H1 (cell line): ENCODE data around the gene TTLL1. TPM values are rescaled to one million over a fixed set of nuclear protein-coding genes. Genes with fewer than 3 reads are reported as not detected.

Experiments
- CTCF ChIA-PET: fragments of 300-600 bp; sonication (Branson Sonifier 250); formaldehyde crosslinking; loops from one replicate; lab custom pipeline; 2021; ENCODE audit not compliant: partially characterized antibody; lab: Charles Lee
- POLR2A ChIA-PET: fragments of 300-600 bp; sonication (Branson Sonifier 250); formaldehyde crosslinking; loops from one replicate; lab custom pipeline; 2021; ENCODE audit warnings: inconsistent platforms; ENCODE audit not compliant: partially characterized antibody; lab: Charles Lee
- DNase-seq, 2 experiments: peaks; one replicate each; pipeline versions ENCODE4 v3.0.0 to v3.0.0-alpha.2; 2010 to 2022; ENCODE audit warnings: low spot score in 2 of 2, low read depth in 1 of 2, mixed read lengths in 1 of 2
- FAIRE-seq: peaks from 2 replicates; lab custom pipeline; 2011; peaks lifted over from hg19 to GRCh38; lab: Jason Lieb, UNC
- H2AFZ ChIP-seq: 2 replicates; pipeline ENCODE4 v1.8.1; 2012; ENCODE audit warnings: low read length, inconsistent platforms
- H2AK5ac ChIP-seq: 2 replicates; pipeline ENCODE4 v1.6.1; 2013; ENCODE audit warnings: low read depth, low read length
- H2BK120ac ChIP-seq: replicated peaks from 2 replicates; pipeline ENCODE3; 2013; ENCODE audit warnings: low read depth, low read length, inconsistent platforms
- H2BK12ac ChIP-seq: 2 replicates; pipeline ENCODE4 v1.6.1; 2013; ENCODE audit warnings: low read depth, low read length
- H2BK15ac ChIP-seq: 2 replicates; pipeline ENCODE4 v1.6.1; 2013; ENCODE audit warnings: low read length
- H2BK20ac ChIP-seq: 2 replicates; pipeline ENCODE4 v1.6.1; 2013; ENCODE audit warnings: low read length
- H2BK5ac ChIP-seq: 2 replicates; pipeline ENCODE4 v1.6.1; 2013; ENCODE audit warnings: low read depth, low read length
- H3K14ac ChIP-seq: 2 replicates; pipeline ENCODE4 v1.6.1; 2013; ENCODE audit warnings: inconsistent platforms; ENCODE audit not compliant: insufficient read length
- H3K18ac ChIP-seq: 2 replicates; pipeline ENCODE4 v1.6.1; 2013; ENCODE audit warnings: low read length; ENCODE audit errors: extremely low read depth
- H3K23ac ChIP-seq: 2 replicates; pipeline ENCODE4 v1.6.1; 2013; ENCODE audit warnings: inconsistent platforms; ENCODE audit not compliant: insufficient read length
- H3K23me2 ChIP-seq: 2 replicates; pipeline ENCODE4 v1.6.1; 2013; ENCODE audit warnings: low read depth, low read length
- H3K27ac ChIP-seq: 2 replicates; pipeline ENCODE4 v1.6.1; 2011; ENCODE audit warnings: low read depth, low read length, inconsistent platforms
- H3K27me3 ChIP-seq, 4 experiments: replicated peaks in 1 of 4; 1 replicate in 1 of 4; 2 replicates in 3 of 4; pipeline versions ENCODE4 v1.6.1 to v1.8.1; 2011 to 2013; ENCODE audit warnings: low read length in 3 of 4, mild to moderate bottlenecking in 3 of 4, inconsistent platforms in 2 of 4, mixed read lengths in 2 of 4, moderate library complexity in 1 of 4; ENCODE audit not compliant: control insufficient read depth in 3 of 4, insufficient read depth in 3 of 4; ENCODE audit errors: extremely low read depth in 1 of 4
- H3K36me3 ChIP-seq, 4 experiments: 2 replicates each; pipeline versions ENCODE4 v1.6.1 to v1.8.1; 2011 to 2013; ENCODE audit warnings: mild to moderate bottlenecking in 4 of 4, low read length in 3 of 4, moderate library complexity in 2 of 4, control low read depth in 1 of 4, inconsistent platforms in 1 of 4; ENCODE audit not compliant: insufficient read depth in 4 of 4, control insufficient read depth in 2 of 4
- H3K4ac ChIP-seq: replicated peaks from 2 replicates; pipeline ENCODE3; 2013; ENCODE audit warnings: low read length, low read depth, mixed read lengths, inconsistent platforms; ENCODE audit not compliant: insufficient read length
- H3K4me1 ChIP-seq, 4 experiments: replicated peaks in 1 of 4; 1 replicate in 1 of 4; 2 replicates in 3 of 4; pipeline versions ENCODE4 v1.6.1 to v1.8.1; 2011 to 2013; ENCODE audit warnings: low read length in 3 of 4, inconsistent platforms in 2 of 4, mixed read lengths in 1 of 4; ENCODE audit not compliant: insufficient read depth in 4 of 4, control insufficient read depth in 3 of 4
- H3K4me2 ChIP-seq, 2 experiments: 2 replicates each; pipeline versions ENCODE4 v1.6.1 to v1.8.1; 2011 to 2013; ENCODE audit warnings: low read depth in 2 of 2, low read length in 2 of 2, control low read depth in 1 of 2, inconsistent platforms in 1 of 2, mild to moderate bottlenecking in 1 of 2; ENCODE audit not compliant: insufficient read depth in 1 of 2
- H3K4me3 ChIP-seq, 4 experiments: fragments of 200-600, 300-600 bp in 1 of 4; sonication (generic), shearing (Covaris generic), sonication (Bioruptor Twin) in 1 of 4; 2 replicates each; pipeline versions ENCODE4 v1.5.1 to v1.8.1; 2011 to 2016; ENCODE audit warnings: low read length in 4 of 4, low read depth in 3 of 4, control low read depth in 2 of 4, inconsistent platforms in 2 of 4, mild to moderate bottlenecking in 2 of 4, mixed read lengths in 1 of 4, moderate library complexity in 1 of 4; ENCODE audit not compliant: insufficient read depth in 2 of 4; ENCODE audit errors: extremely low read depth in 1 of 4
- H3K56ac ChIP-seq: replicated peaks from 2 replicates; pipeline ENCODE3; 2013; ENCODE audit warnings: low read depth, mild to moderate bottlenecking, mixed read lengths, low read length, inconsistent platforms; ENCODE audit not compliant: insufficient read length
- H3K79me1 ChIP-seq: 2 replicates; pipeline ENCODE4 v1.6.1; 2013; ENCODE audit warnings: low read depth, low read length, control low read depth
- H3K79me2 ChIP-seq, 2 experiments: 2 replicates each; pipeline versions ENCODE4 v1.6.1 to v1.8.1; 2012 to 2013; ENCODE audit warnings: low read length in 2 of 2, mild to moderate bottlenecking in 2 of 2, inconsistent platforms in 1 of 2; ENCODE audit not compliant: insufficient read depth in 2 of 2, control insufficient read depth in 1 of 2
- H3K9ac ChIP-seq, 4 experiments: replicated peaks in 1 of 4; 1 replicate in 1 of 4; 2 replicates in 3 of 4; pipeline versions ENCODE4 v1.6.1 to v1.8.1; 2011 to 2013; ENCODE audit warnings: low read depth in 3 of 4, low read length in 3 of 4, control low read depth in 2 of 4, mild to moderate bottlenecking in 2 of 4, moderate library complexity in 2 of 4, inconsistent platforms in 1 of 4; ENCODE audit errors: extremely low read depth in 1 of 4
- H3K9me3 ChIP-seq, 2 experiments: 2 replicates each; pipeline versions ENCODE4 v1.6.1 to v1.8.1; 2012 to 2013; ENCODE audit warnings: mild to moderate bottlenecking in 2 of 2, moderate library complexity in 2 of 2, control low read depth in 1 of 2, inconsistent platforms in 1 of 2, low read depth in 1 of 2, low read length in 1 of 2, mixed read lengths in 1 of 2; ENCODE audit not compliant: insufficient read depth in 2 of 2
- H4K20me1 ChIP-seq, 2 experiments: replicated peaks in 1 of 2; 2 replicates each; pipeline versions ENCODE3 to v1.8.1; 2011 to 2013; ENCODE audit warnings: inconsistent platforms in 2 of 2, low read length in 2 of 2, mild to moderate bottlenecking in 1 of 2; ENCODE audit not compliant: insufficient read depth in 2 of 2, control insufficient read depth in 1 of 2
- H4K5ac ChIP-seq: 2 replicates; pipeline ENCODE4 v1.6.1; 2013; ENCODE audit warnings: low read length, low read depth, mixed read lengths, inconsistent platforms; ENCODE audit not compliant: insufficient read length
- H4K8ac ChIP-seq: 2 replicates; pipeline ENCODE4 v1.8.0; 2013; ENCODE audit warnings: mild to moderate bottlenecking, moderate library complexity, low read length, inconsistent platforms; ENCODE audit not compliant: insufficient read depth; ENCODE audit errors: extremely low read depth
- H4K91ac ChIP-seq: replicated peaks from 2 replicates; pipeline ENCODE3; 2013; ENCODE audit warnings: low read length, mixed read lengths, inconsistent platforms; ENCODE audit not compliant: insufficient read length
- ATF2 ChIP-seq: IDR thresholded peaks from 2 replicates; pipeline ENCODE4 v1.6.1; 2012; ENCODE audit warnings: low read length, inconsistent platforms
- CBX8 ChIP-seq: fragments of 300-800, 300-1000 bp; sonication (generic); IDR thresholded peaks from 2 replicates; pipeline ENCODE4 v1.7.1; 2016; ENCODE audit warnings: low read depth, low read length, borderline replicate concordance
- E2F6 ChIP-seq: IDR thresholded peaks from 2 replicates; pipeline ENCODE4 v1.6.1; 2012; ENCODE audit warnings: inconsistent platforms
- EGR1 ChIP-seq: IDR thresholded peaks from 2 replicates; pipeline ENCODE4 v1.6.1; 2011; ENCODE audit warnings: low read depth, low read length, borderline replicate concordance
- FOSL1 ChIP-seq: IDR thresholded peaks from 2 replicates; pipeline ENCODE4 v1.6.1; 2011; ENCODE audit warnings: mild to moderate bottlenecking, low read depth, low read length, moderate library complexity; ENCODE audit not compliant: insufficient read depth
- POU5F1 ChIP-seq: IDR thresholded peaks from 2 replicates; pipeline ENCODE4 v1.6.1; 2011; ENCODE audit warnings: low read depth, mild to moderate bottlenecking, low read length, moderate library complexity
- RFX5 ChIP-seq: IDR thresholded peaks from 2 replicates; pipeline ENCODE4 v1.6.1; 2011; ENCODE audit warnings: low read depth, low read length, improper control_type of control experiment, borderline replicate concordance
- SAP30 ChIP-seq: fragments of 300-600 bp; sonication (generic); IDR thresholded peaks from 2 replicates; pipeline ENCODE4 v1.7.1; 2012; ENCODE audit warnings: low read length, moderate library complexity, mild to moderate bottlenecking, inconsistent platforms; ENCODE audit not compliant: insufficient read depth, insufficient replicate concordance
- TAF1 ChIP-seq: IDR thresholded peaks from 2 replicates; pipeline ENCODE4 v1.6.1; 2011; ENCODE audit warnings: mild to moderate bottlenecking, low read depth, low read length
- TAF7 ChIP-seq: optimal IDR thresholded peaks from 2 replicates; pipeline ENCODE3; 2011; ENCODE audit warnings: low read depth, mild to moderate bottlenecking, inconsistent platforms, low read length, moderate library complexity, borderline replicate concordance
- TBP ChIP-seq: IDR thresholded peaks from 2 replicates; pipeline ENCODE4 v1.6.1; 2011; ENCODE audit warnings: low read depth, low read length, improper control_type of control experiment
- TCF12 ChIP-seq: IDR thresholded peaks from 2 replicates; pipeline ENCODE4 v1.6.1; 2011; ENCODE audit warnings: low read depth, mild to moderate bottlenecking, low read length
- TEAD4 ChIP-seq: IDR thresholded peaks from 2 replicates; pipeline ENCODE4 v1.6.1; 2012; ENCODE audit warnings: low read depth, low read length, inconsistent platforms, mixed read lengths
- WGBS, 2 experiments: shearing (Covaris generic) in 1 of 2; methylation state at CpG; one replicate each; pipeline versions ENCODE4 v1.1.6 to v1.1.7; 2013 to 2015; ENCODE audit warnings: low lambda C conversion rate in 2 of 2, mixed read lengths in 2 of 2, inconsistent platforms in 1 of 2, low coverage in 1 of 2, missing lambda C conversion rate in 1 of 2; ENCODE audit not compliant: insufficient replicate concordance in 2 of 2, insufficient coverage in 1 of 2, insufficient read length in 1 of 2; ENCODE audit errors: extremely low coverage in 1 of 2, missing lambda C conversion rate in 1 of 2; 5-methylcytosine and 5-hydroxymethylcytosine counted together
- polyA plus RNA-seq, 7 experiments: library from polyadenylated mRNA; depleted of rRNA in 3 of 7; stranded (reverse) in 5 of 7; unstranded in 2 of 7; fragments of >200 nt in 5 of 7; fragments of 200-250 nt in 2 of 7; gene quantifications; 1 replicate in 5 of 7; 2 replicates in 1 of 7; 4 replicates in 1 of 7; pipeline versions ENCODE4 v1.2.1 to v1.2.3, GENCODE V29; 2011 to 2013; ENCODE audit warnings: missing spikeins in 2 of 7, mixed read lengths in 2 of 7
- total RNA-seq: library from RNA; stranded (reverse); fragmentation: NEBNext Ultra II Directional; extraction: Animal tissue kit (Norgen Biotek cat#: 25700); gene quantifications from 2 replicates; pipeline ENCODE4 v1.2.1, GENCODE V29; 2021

The TTLL1 gene
- total and polyA plus RNA-seq, 2 of the 8 experiments (the other 6 are each of a cell fraction or from before 2014, with no cell fraction given), result 5.0 to 13.8 TPM

GRCh38 chr22:43100225-43100624, 11.0 kb upstream of the TTLL1 start:
- H4K8ac ChIP-seq, result no peak overlapping the region
- H2BK5ac ChIP-seq, result no peak overlapping the region
- H2AK5ac ChIP-seq, result no peak overlapping the region
- H3K79me1 ChIP-seq, result no peaks in the 10 kb centered on the region
- no peaks in the 10 kb centered on the region for H3K27me3 ChIP-seq
- H2BK120ac ChIP-seq, result no peak overlapping the region
- no peak overlapping the region for H3K18ac ChIP-seq
- no peak overlapping the region for H3K4ac ChIP-seq
- H3K4me2 ChIP-seq, result no peak overlapping the region
- H4K20me1 ChIP-seq, result peaks cover 0 to 2% of the 10 kb centered on the region in 2 experiments
- H3K9me3 ChIP-seq, result no peaks in the 10 kb centered on the region; a peak in 1 of 4 replicates
- H2BK12ac ChIP-seq, result no peak overlapping the region
- H3K56ac ChIP-seq, result no peak overlapping the region
- H3K9ac ChIP-seq, result no peak overlapping the region
- peaks cover 3% of the 10 kb centered on the region; the same call in 1 of the 2 replicates for H3K23me2 ChIP-seq
- H2AFZ ChIP-seq, result no peak overlapping the region
- no peaks in the 10 kb centered on the region for H3K79me2 ChIP-seq
- H3K4me1 ChIP-seq, result no peaks in the 10 kb centered on the region
- DNase-seq (no peak), FAIRE-seq (no peak)
- POLR2A ChIA-PET, result no interaction called here
- CTCF ChIA-PET, result no interaction called here
- no peak overlapping the region for H3K14ac ChIP-seq
- H4K5ac ChIP-seq, result no peak overlapping the region
- H2BK20ac ChIP-seq, result no peak overlapping the region
- H3K27ac ChIP-seq, result no peak overlapping the region
- WGBS, 2 experiments, result 72% methylated on average over 5 of the region's 5 CpGs; no CpG with 5 or more reads in 1 of the 2 experiments
- H3K36me3 ChIP-seq, result no peaks in the 10 kb centered on the region
- no peak overlapping the region for H4K91ac ChIP-seq
- no peak overlapping the region for H3K4me3 ChIP-seq
- no peak overlapping the region for H3K23ac ChIP-seq
- no peak overlapping the region for H2BK15ac ChIP-seq
- TF ChIP-seq TAF1 (no peak), TAF7 (no peak), EGR1 (no peak), CBX8 (no peak), TBP (no peak), POU5F1 (no peak), FOSL1 (no peak), RFX5 (no peak), TCF12 (no peak), ATF2 (no peak), SAP30 (no peak), E2F6 (no peak), TEAD4 (no peak)
